Activated CD4-positive, alpha-beta T cell treated with anti-CD3 and anti-CD28 coated beads, Interleukin-2, amount 50 U/mL, for 24 hours (primary cell): Measurements from ENCODE around the gene CLCN6.

ENCODE experiments used
- DNase-seq, 2 donors: peaks; one replicate each; pipeline ENCODE4 v3.0.0-alpha.2; 2020; ENCODE audit warnings: low read depth in 1 of 2, low spot score in 1 of 2

The CLCN6 gene

DNA sequence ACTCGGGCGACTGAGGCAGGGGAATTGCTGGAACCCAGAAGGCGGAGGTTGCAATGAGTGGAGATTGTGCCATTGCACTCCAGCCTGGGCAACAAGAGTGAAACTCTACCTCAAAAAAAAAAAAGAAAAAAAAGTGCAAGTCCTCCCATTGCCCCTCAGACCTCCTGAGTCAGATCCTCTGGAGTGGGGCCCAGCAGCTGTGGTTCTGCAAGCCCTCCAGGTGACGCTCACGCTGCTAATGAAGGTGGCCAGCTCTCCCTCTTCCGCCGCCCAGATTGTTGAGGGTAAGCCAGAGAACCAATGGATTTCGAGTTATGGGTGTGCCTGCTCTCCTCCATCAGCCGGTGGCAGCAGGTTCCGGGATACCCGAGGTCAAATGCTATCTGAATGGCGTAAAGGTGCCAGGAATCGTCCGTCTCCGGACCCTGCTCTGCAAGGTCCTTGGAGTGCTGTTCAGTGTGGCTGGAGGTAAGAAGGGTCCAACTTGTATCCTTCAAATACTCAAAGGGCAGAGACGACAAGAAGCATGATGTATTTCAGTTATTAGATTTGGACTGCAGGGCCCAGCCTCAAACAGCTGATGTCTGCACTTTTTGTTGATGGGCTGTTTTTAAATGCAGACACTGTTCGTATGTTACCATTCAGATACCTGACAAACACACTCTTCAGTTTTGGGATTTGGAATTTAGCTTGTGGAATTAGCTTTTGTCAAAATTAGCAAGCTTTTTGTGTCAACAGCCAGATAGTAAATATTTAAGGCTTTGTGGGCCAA is 17.6 kb downstream of the CLCN6 start:
- DNase-seq, result no peak

DNA sequence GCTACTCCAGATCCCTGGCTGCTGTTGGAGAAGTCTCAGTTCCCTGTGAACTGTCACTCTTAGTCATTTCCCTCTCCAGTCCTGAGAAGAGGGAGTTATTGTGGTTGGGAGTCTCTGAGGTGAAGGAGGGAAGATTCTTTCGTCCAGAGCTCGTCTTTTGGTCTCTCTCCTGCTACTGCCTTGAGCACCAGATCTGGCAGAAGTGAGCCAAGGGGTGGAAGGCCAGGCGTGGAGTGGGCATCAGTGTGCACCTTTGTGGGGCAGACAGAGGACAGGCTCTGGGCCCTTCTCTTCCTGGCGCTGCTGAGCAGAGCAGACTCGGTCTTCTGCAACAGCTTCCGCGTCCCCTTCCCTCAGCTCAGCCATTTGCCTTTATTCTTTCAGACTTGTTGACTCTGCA is 19.1 kb downstream of the CLCN6 start:
- DNase-seq, result no peak

DNA sequence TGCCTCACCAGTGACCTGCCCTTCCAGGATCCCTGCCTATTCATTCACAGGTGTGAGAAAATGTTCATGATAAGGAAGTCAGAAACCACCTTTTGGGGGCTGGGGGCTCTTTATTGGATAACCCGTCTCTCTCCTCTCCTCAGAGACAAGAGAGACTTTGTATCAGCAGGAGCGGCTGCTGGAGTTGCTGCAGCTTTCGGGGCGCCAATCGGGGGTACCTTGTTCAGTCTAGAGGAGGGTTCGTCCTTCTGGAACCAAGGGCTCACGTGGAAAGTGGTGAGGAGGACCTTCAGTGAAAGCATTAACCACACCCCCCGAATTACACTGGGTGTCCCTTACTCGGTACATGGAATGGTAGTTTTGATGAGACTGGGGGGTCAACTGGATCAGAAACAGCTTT is 21.0 kb downstream of the CLCN6 start:
- DNase-seq, result no peak

DNA sequence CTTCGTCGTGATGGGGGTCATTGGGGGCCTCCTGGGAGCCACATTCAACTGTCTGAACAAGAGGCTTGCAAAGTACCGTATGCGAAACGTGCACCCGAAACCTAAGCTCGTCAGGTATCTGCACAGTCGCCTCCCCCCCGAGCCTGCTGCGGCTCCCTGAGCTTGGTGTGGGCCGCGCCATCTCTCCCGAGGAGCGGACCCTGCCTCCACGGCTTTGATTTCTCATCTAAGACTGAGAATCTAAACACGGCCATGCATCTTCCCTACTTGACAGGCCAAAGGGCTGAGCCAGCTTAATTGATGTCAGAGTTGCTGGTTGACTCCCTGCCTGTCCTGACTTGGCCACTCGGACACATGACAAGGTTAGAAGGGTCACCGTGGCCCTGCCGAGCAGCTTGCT is 22.5 kb downstream of the CLCN6 start:
- no peak for DNase-seq

- no peak for DNase-seq
Observed at GRCh38 chr1:11831945-11832725, 26.1 kb downstream of the CLCN6 start.

DNA sequence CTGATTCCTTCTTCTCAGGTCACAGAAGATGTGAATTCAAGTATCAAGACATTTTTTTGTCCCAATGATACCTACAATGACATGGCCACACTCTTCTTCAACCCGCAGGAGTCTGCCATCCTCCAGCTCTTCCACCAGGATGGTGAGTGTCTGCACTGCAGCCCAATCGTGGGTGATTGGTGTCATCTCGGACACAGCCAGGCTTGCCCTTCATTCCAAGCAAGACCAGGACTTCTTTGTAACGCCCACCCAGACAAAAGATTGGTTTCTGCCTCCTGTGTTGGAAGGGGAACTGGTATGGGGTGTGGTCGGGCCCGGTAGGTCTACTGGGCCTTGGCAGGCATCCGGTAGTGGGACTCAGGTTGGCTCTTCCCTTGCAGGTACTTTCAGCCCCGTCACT is 27.5 kb downstream of the CLCN6 start:
- DNase-seq, result no peak

DNA sequence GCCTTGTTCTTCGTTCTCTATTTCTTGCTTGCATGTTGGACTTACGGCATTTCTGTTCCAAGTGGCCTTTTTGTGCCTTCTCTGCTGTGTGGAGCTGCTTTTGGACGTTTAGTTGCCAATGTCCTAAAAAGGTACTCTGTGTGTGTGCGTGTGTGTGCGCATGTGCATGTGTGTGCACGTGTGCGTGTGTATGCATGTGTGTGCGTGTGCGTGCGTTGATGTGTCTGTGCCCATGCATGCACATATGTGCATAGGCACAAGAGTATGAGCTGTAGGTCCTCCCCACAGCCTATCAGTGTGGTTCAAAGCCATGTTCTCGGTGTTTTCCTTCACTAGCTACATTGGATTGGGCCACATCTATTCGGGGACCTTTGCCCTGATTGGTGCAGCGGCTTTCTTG is 27.9 kb downstream of the CLCN6 start:
- no peak for DNase-seq

DNA sequence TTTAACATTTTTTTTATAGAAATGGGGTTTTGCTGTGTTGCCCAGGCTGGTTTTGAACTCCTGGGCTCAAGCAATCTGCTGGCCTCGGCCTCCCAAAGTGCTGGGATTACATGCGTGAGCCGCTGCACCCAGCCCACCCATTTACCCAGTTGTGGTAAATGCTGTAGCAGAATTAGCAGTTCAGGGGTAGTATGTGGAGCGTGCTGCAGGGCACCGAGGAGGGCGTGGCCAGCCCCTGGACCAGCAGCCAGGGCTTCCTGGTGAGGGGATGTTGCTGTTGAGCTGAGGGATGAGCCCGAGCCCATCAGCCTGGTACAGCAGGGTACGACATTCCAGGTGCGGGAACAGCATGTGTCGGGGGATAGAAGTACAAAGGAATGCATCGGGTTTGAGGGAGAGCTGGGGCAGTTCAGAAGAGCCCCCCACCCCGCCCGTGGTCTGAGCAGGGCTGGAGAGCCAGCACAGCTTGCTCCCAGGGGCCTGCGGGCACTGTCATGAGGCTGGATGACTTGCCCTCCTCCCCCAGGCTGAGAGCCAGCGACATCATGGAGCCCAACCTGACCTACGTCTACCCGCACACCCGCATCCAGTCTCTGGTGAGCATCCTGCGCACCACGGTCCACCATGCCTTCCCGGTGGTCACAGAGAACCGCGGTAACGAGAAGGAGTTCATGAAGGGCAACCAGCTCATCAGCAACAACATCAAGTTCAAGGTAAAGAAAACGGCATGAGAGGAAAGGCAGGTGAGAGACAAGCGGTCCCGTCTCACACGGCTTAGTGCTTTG is 29.6 kb downstream of the CLCN6 start:
- DNase-seq, result no peak

DNA sequence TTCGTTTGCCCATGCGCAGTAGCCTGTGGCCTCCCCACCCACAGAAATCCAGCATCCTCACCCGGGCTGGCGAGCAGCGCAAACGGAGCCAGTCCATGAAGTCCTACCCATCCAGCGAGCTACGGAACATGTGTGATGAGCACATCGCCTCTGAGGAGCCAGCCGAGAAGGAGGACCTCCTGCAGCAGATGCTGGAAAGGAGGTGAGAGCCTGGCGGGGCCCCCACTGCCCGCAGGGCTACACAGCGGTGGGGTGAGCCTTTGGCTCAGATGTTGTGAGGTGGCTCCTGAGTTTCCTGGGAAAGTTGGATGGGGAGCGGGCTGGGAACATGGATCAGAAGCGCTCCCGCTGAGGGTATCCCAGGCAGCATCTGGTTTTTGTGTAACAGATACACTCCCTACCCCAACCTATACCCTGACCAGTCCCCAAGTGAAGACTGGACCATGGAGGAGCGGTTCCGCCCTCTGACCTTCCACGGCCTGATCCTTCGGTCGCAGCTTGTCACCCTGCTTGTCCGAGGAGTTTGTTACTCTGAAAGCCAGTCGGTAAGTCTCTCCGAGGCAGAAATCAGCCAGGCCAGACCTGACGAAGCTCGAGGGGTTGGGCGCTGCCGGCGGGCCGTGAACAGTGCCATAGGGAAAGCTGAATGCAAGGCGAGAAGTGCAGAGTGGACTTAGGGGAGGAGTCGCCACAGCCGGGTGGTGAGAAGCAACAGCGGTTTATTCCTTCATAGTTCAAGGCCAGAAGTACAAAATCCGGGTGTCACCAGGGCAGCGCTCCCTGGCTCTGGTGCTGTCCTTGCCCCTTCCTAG is 31.2 kb downstream of the CLCN6 start:
- DNase-seq, result no peak

DNA sequence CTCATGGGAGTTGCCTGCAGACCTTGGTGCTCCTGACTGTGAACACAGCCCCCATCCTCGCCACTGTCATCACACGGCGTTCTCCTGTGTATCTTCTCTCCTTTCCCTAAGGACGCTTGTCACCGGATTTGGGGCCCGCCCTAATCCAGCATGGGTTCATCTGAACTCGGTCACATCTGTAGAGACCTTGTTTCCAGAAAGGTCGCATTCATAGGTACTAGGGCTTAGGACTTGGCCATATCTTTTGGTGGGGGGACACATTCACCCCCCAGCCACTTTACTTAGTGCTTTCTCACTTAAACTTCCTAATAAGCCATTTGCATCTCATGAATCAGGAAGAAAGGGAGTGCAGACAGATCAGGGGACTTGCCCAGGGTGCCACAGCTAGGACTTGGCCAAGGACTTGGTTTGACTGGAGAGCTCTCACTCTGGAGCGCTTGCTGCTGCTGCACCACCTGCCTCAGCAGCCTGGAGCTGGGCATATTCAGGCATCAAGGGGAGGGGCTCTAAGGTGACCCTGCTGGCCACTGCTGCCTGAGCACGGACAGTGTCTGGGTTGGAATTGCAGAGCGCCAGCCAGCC is 31.9 kb downstream of the CLCN6 start:
- DNase-seq, result no peak

DNA sequence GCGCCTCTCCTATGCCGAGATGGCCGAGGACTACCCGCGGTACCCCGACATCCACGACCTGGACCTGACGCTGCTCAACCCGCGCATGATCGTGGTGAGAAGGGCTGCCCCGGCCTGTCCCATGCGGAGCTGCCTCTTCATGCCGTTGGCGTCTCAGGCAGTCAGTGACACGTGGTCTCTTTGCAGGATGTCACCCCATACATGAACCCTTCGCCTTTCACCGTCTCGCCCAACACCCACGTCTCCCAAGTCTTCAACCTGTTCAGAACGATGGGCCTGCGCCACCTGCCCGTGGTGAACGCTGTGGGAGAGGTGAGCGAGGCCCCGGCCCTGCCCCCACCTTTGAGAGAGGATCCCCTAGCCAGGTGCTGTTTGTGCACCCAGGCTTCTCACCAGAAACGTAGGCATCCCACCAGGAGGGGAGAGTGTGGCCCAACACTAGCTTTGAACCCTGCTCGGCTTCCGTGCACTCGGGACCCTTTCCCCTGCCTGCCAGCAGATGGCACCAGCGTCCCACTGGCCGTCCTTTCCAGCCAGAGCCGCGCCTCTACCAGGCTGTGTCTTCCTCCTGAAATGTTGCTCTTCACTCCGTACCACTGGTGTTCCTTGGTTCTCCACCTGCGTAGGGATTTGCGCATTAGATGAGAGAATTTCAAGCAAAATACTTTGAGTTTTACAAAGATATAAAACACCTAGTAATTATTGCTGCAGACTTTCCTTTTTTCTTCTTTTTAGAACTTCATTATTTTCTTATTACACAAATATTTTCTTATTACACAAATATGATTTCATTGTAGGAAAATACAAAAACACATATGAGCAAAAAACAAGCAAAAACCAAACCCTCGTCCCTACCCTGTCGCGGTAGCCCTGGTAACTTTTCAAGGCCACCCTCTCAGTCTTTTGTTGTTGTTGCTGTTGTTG is 32.6 kb downstream of the CLCN6 start:
- DNase-seq, result peak; percentile 61 to 65

- DNase-seq, result no peak
Observed at GRCh38 chr1:11839727-11840705, 34.0 kb downstream of the CLCN6 start.

GRCh38 chr1:11841245-11842153 is 35.5 kb downstream of the CLCN6 start:
- no peak for DNase-seq

- no peak for DNase-seq
Observed at GRCh38 chr1:11842154-11843041, 36.4 kb downstream of the CLCN6 start.

- no peak for DNase-seq
Observed at GRCh38 chr1:11845641-11846335, 39.8 kb downstream of the CLCN6 start.
